NCI-H1694 (cell line): ENCODE data around the gene ACADSB.

Experiments used
- DNase-seq: peaks from one replicate; lab custom pipeline; 2025; lab: John Stamatoyannopoulos, UW

Gene ACADSB

DNA sequence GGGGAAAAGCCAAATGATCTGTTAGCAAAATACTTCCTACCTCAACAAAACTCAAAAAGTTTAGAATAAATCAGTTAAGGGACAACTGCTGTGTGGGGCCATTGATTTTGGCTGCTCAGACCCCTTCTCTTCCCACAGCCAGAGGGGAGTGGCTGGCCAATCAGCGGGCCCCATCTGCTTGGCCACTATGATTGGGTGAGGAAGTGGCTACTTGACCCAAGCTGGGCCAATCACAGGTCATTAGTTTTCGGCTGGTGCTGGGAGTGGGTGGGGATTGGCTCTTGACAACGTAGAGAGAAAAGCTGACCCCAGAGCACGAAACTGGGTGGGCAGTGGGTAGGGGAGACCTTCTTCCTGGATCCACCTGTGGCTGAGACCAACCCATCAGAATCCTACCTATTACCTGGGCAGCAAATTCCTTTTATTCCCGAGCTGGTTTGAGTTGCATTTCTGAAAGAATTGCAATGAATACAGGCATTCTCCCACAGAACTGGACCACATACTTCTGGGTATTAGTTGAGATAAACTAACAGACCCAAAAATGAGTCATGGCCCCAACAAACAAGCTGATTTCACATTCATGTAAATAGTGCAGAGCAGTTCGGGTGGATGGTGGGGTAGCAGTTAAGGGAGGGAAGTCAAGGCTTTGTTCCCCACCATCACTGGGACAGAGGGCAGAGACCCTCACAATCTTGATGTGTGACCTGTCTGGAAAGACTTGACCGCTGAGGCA lies 91.4 kb downstream of the ACADSB start:
- no peak for DNase-seq

DNA sequence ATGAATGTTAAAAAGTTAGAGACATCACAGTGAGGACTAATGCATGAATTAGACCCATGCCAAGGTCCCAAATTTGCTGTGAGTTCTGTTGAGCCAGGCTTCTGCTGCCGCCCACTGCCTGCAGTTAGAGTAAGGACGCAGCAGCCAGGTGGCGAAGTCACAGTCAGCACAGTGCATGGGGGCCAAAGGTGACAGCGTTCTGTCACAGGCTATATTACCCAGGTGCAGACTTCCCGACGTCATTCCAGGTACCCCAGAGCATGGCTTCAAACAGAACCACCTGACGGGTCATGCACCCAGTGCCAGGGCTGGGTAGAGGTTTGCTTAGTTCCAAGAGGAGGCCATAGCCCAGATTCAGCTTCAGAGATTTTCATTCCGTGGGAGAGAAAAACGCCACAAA lies 93.1 kb downstream of the ACADSB start:
- no peak for DNase-seq

DNA sequence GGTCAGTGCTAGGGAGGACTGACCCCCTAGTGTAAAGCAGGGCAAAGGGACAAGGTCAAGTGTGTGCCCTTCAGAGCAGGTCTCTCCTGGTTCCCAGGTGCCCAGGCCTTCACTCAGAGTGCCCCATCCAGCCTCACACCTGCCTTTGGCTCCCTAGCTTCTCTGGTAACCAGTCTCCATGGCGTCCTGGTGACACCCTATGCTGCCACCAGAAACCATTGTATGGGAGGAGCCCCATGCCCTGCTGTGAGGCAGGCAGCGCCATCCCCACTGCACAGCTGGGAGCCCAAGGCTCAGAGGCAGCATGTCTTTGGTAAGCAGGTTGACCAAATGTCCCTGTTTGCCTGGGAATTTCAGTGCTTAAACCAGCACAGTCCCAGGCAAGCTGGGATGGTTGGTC lies 93.9 kb downstream of the ACADSB start:
- no peak for DNase-seq

DNA sequence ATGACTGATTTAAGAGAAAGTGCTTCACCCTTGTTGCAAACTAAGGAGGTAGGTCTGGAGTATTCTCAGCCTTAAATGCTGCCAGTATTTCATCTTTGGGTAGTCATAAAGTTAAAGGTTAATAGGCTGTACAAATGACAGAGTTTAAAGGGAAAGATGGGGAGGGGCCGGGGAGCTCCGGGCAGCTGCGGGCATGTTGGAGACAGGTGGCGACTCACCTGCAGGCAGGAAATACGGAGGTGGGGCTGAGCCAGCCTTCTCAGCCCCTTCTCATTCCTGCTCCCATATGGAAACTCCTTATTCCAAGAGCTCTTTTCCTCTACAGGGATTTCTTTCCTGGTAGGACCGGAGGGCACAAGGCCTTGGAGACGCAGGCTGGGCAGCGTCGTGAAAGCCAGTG lies 95.1 kb downstream of the ACADSB start:
- no peak for DNase-seq
